GM04503 (cell line): ENCODE data around the gene SAMD9.
"Not testable (repeated sequence)": the region's sequence is repeated elsewhere in the genome, so short reads cannot be mapped to it uniquely, and the experiment has no call there.

Experiments
- DNase-seq: peaks from one replicate; pipeline ENCODE4 v3.0.0-alpha.2; 2012; ENCODE audit warnings: low read depth

SAMD9 gene

GRCh38 chr7:93117852-93118530, at the start of gene SAMD9:
TSS of gene SAMD9 (minus strand) at chr7:93117979. CDS start at chr7:93106097, 11,882 bp downstream.
- DNase-seq: peak; percentile 60

- DNase-seq: no peak
These were observed 47.7 kb upstream of the SAMD9 start for GRCh38 chr7:93165447-93165846.

- no peak for DNase-seq
These were observed 47.0 kb upstream of the SAMD9 start for GRCh38 chr7:93164766-93165165.

- DNase-seq: no peak
These were observed 43.5 kb upstream of the SAMD9 start for GRCh38 chr7:93161181-93161762.

GRCh38 chr7:93160410-93160809, 42.6 kb upstream of the SAMD9 start:
- no peak for DNase-seq

GRCh38 chr7:93159490-93159889, 41.7 kb upstream of the SAMD9 start:
- DNase-seq: no peak

- DNase-seq: no peak
These were observed 39.1 kb upstream of the SAMD9 start for GRCh38 chr7:93156884-93157283.

- DNase-seq: no peak
These were observed 32.5 kb upstream of the SAMD9 start for GRCh38 chr7:93150200-93150835.

GRCh38 chr7:93148727-93149126, 30.9 kb upstream of the SAMD9 start:
- no peak for DNase-seq

GRCh38 chr7:93148144-93148543, 30.4 kb upstream of the SAMD9 start, which contains the start of gene SAMD9L:
TSS of gene SAMD9L (minus strand) at chr7:93148385. CDS start at chr7:93135971, 12,414 bp downstream.
- DNase-seq: no peak

- no peak for DNase-seq
These were observed 29.6 kb upstream of the SAMD9 start for GRCh38 chr7:93147363-93147762.

GRCh38 chr7:93146472-93147141, 28.8 kb upstream of the SAMD9 start:
- no peak for DNase-seq

GRCh38 chr7:93146036-93146435, 28.3 kb upstream of the SAMD9 start:
- no peak for DNase-seq

- no peak for DNase-seq
These were observed 27.6 kb upstream of the SAMD9 start for GRCh38 chr7:93145354-93145753.

- DNase-seq: no peak
These were observed 24.3 kb upstream of the SAMD9 start for GRCh38 chr7:93142127-93142526.

GRCh38 chr7:93140582-93141191, 22.9 kb upstream of the SAMD9 start:
- DNase-seq: no peak

- DNase-seq: no peak
These were observed 20.8 kb upstream of the SAMD9 start for GRCh38 chr7:93138576-93138975.

- no peak for DNase-seq
These were observed 15.2 kb upstream of the SAMD9 start for GRCh38 chr7:93133005-93133404.

- DNase-seq: no peak
These were observed 14.4 kb upstream of the SAMD9 start for GRCh38 chr7:93132216-93132615.

GRCh38 chr7:93126954-93127353, 9.2 kb upstream of the SAMD9 start:
- not testable (repeated sequence) for DNase-seq

- DNase-seq: not testable (repeated sequence)
These were observed 5.8 kb upstream of the SAMD9 start for GRCh38 chr7:93123532-93123931.
